GM12873 (cell line): ENCODE results near the gene YIPF2.

Experiments used
- TF ChIP-seq, protein P1 (sequence below): IDR thresholded peaks from 2 replicates; pipeline ENCODE4 v1.5.1; 2012; ENCODE audit warnings: low read depth, mild to moderate bottlenecking, moderate library complexity, low read length, control low read depth; ENCODE audit not compliant: insufficient read depth; ENCODE audit errors: missing control alignments

Gene YIPF2

DNA sequence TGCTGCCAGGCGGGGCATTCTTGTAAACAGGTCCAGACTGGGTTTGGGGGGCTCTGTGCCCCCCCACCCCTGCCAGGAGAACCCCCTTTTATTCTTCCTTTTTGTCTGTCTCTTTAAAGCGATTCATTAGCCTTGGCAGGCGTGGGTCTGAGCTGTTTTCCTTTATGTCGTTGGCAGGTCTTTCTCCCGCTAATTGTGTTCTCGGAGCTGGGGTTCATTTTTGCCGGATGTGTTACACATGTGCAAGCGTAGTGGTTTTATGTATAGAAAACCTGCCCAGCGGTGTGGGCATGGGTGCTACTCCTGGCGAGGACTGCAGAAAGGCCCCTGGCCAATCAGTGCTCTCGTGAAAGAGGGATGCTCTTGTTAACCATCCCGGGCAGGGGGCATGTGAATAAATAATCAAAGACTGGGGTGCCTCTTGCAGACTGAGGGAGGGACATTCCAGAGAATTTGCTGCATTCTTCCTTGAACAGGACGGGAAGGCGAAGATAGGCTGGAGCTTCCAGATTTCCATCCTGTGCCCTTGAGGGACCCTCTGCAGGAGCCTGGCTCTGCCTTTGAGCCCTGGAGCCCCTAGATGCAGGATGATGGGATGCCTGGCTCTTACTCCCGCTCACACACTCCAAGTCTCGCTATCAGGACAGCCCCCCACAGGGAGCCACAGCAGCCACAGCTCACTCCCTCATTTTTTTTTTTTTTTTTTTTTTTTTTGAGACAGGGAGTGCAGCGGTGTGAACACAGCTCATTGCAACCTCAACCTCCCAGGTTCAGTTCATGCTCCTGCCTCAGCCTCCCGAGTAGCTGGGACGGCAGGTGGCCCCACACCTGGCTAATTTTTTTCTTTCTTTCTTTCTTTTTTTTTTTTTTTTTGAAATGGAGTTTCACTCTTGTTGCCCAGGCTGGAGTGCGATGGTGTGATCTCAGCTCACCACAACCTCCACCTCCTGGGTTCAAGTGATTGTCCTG, 43.0 kb downstream of the YIPF2 start:
- TF ChIP-seq, protein P1, sequence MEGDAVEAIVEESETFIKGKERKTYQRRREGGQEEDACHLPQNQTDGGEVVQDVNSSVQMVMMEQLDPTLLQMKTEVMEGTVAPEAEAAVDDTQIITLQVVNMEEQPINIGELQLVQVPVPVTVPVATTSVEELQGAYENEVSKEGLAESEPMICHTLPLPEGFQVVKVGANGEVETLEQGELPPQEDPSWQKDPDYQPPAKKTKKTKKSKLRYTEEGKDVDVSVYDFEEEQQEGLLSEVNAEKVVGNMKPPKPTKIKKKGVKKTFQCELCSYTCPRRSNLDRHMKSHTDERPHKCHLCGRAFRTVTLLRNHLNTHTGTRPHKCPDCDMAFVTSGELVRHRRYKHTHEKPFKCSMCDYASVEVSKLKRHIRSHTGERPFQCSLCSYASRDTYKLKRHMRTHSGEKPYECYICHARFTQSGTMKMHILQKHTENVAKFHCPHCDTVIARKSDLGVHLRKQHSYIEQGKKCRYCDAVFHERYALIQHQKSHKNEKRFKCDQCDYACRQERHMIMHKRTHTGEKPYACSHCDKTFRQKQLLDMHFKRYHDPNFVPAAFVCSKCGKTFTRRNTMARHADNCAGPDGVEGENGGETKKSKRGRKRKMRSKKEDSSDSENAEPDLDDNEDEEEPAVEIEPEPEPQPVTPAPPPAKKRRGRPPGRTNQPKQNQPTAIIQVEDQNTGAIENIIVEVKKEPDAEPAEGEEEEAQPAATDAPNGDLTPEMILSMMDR: no peak

DNA sequence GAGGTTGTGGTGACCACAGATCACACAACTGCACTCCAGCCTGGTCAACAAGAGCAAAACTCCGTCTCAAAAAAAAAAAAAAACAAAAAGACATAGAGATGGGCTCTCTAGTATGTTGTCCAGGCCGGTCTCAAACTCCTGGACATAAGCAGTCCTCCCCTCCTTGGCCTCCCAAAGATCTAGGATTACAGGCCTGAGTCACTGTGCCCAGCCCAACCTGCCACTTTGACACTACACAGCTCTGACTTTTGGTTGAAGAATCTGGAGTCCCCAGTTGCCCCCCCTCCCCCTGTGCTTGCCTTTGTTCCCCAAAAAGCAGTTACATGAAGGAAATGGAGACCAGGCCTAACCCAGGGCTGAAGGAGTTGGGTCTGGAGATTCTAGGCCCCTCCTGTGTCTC, 44.2 kb downstream of the YIPF2 start:
- TF ChIP-seq, protein P1: no peak

DNA sequence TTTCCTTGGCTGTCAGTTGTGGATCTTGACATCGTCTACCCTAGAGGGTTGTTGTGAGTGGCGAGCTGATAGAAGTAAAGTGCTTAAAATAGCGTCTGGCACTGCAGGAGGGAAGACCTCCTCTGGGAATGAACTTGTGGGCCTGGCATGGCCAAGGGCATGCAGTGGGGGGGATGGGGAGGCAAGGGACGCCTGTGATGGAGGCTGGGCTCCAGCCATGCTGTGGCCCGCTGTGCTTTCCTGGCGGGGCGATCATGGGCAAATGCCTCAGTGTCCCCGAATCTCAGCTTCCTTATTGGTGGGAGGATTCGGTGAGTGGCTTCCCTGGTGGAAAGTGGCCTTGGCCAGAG, 46.4 kb downstream of the YIPF2 start:
- TF ChIP-seq, protein P1: no peak

DNA sequence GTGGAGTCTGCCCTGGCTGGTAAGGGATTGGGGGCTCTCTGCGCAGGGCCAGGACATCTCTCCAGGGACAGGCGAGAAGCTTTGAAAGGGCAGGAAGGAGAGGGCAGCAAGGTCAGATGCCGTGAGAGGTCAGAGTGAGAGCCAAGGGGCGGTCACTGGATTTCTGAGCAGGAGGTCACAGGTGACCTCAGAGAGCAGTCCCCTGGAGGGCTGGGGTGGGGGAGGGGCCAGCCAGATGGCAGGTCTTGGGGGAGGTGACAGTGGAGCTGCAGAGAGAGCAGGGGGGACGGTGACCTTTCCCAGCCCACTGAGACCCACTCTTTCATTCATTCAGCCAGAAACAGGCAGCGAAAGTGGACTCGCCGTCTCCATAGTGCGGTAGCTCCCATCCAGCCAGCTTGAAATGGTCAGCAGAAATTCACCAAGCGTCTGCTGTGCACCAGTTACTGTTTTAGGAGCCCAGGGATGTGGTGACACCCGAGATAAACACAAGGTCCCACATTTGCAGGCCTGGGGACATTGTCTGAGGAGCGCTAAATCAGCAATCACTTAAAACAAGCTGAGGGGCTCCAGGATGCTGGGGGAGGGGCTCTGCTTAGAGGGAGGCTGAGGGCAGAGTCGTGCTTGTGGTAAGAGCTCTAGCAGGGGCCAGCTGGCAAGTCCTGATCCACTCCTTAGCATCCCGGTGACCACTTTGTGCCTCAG, 46.9 kb downstream of the YIPF2 start:
- TF ChIP-seq, protein P1: no peak

DNA sequence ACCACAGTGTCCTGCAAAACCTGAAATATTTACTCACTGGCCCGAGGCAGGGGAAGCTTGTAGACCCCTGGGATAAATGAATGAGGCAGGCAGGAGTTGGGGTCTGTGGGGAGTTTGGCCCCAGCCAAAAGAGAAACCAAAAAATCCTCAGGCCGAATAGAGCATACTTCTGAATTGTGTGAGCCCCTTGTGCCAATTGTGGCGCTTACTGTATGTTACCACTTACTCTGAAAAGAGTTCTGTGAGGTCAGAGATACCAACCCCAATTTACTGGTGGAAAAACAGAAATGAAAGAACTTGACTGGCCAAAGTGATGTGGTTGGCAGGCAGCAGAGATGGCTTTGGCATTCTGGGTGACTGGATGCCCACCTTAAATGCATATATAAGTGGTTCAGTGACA, 50.2 kb downstream of the YIPF2 start:
- TF ChIP-seq, protein P1: no peak

DNA sequence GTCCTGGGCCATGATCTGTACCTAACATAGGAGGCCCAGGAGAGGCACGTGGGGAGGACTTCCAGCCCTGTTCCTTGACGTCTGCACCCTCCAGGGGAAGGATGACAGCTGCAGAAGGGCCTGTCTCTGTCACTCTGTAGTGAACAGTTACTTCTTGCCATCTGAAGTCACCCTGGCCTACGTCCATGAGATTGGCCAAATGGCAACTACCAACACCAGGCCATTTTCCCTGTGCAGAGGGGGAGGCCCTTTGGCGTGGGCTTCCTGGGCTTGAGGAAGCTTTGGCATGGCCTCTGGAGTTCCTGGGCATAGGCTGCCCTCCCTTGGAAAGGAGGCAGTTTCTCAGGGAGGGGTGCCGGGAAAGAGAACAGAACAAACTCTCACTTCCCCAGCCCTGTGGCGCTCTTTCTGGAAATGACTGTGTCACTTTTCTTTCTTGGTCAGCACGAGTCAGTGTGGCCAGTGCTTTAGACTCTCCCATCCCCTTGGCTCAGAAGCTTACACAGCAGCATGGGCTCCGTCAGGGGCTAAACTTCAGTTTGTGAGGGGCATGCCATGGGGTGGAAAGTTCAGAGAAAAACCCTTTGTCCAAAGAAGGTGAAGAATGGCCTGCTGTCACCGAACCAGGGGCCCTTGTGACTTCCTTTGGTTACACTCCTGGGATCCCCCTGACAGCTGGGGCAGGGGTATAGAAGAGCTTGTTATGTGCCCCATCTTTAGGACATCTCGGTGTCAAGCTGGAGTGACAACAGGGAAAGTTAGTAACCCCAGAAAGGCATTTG, 51.8 kb downstream of the YIPF2 start:
- TF ChIP-seq, protein P1: no peak

DNA sequence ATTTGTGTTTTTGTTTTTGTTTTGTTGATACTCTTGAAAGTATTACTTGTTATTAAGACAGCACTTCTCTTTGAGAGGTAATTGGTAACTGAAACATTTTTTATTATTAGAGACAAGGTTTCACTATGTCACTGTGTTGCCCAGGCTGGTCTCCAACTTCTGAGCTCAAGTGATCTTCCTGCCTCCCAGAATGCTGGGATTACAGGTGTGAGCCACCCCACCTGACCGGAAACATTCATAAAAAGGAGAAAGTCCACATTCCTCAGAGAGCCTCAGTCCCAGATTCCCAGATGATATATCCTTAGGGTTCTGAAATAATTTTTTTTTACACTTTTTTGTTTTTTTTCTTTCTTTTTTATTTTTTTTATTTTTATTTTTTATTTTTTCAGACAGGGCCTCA, 54.4 kb downstream of the YIPF2 start:
- TF ChIP-seq, protein P1: no peak
